HG03135 (cell line): ENCODE results near the gene DES.

ENCODE experiments used
- ATAC-seq: cut with Tn5 transposase; IDR thresholded peaks from one replicate; pipeline ENCODE4 v1.9.1; 2021; ENCODE audit warnings: mild to moderate bottlenecking, moderate library complexity; ENCODE audit not compliant: unreplicated experiment

The DES gene

GRCh38 chr2:219419331-219420197, 1.4 kb downstream of the DES start:
- no peak for ATAC-seq

- no peak for ATAC-seq
Observed at GRCh38 chr2:219420687-219421086, 2.5 kb downstream of the DES start.

- ATAC-seq = no peak
Observed at GRCh38 chr2:219421323-219421722, 3.1 kb downstream of the DES start.

- no peak for ATAC-seq
Observed at GRCh38 chr2:219422952-219423534, 4.9 kb downstream of the DES start.

- no peak for ATAC-seq
Observed at GRCh38 chr2:219423652-219424377, 5.6 kb downstream of the DES start.

- no peak for ATAC-seq
Observed at GRCh38 chr2:219425238-219426067, 7.3 kb downstream of the DES start.

GRCh38 chr2:219426068-219426443, 7.9 kb downstream of the DES start:
- ATAC-seq = no peak

- ATAC-seq = no peak
Observed at GRCh38 chr2:219426534-219427136, 8.5 kb downstream of the DES start.

GRCh38 chr2:219428469-219428868, 10.3 kb downstream of the DES start:
- no peak for ATAC-seq

- no peak for ATAC-seq
Observed at GRCh38 chr2:219429958-219430606, 11.9 kb downstream of the DES start.

GRCh38 chr2:219430633-219431615, 12.7 kb downstream of the DES start:
- ATAC-seq = no peak

GRCh38 chr2:219433666-219434467, 15.7 kb downstream of the DES start:
- no peak for ATAC-seq

- no peak for ATAC-seq
Observed at GRCh38 chr2:219434468-219434717, 16.2 kb downstream of the DES start.

GRCh38 chr2:219434718-219435525, 16.7 kb downstream of the DES start, which contains the start of gene SPEG:
SPEG (plus strand) TSS chr2:219434843; CDS start chr2:219434978, 135 bp downstream.
- no peak for ATAC-seq

GRCh38 chr2:219435701-219436100, 17.5 kb downstream of the DES start:
- no peak for ATAC-seq

- no peak for ATAC-seq
Observed at GRCh38 chr2:219436491-219436890, 18.3 kb downstream of the DES start.

- ATAC-seq = no peak
Observed at GRCh38 chr2:219437141-219437540, 19.0 kb downstream of the DES start.
